ENCODE data around the gene SLC16A9.

DNA sequence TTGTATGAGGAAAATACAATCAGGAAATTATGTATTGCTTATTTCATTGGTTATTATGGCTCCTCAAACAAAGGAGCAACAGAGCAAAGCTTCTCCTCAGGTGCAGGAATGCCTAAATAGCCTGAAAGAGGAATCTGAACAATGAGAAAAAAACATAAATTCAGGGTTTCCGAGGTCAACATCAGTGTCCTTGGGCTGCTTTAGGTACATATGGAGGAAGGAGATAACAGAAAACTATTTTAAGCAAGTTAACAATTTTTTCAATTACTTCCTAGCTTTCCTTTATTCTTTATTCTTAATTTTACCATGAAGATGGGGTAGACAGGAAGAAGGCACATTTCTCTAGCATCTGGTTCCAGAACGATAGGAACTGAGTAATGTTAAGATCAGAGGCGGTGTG, 14.0 kb downstream of the SLC16A9 start:
- TF ChIP-seq YY1 (IDR thresholded peaks at IDR 0.05; ENCODE audit: insufficient read depth, insufficient read length) (no peak), ZNF274 (IDR thresholded peaks at IDR 0.05; ENCODE audit: low read depth, low read length) (no peak), SUZ12 (IDR thresholded peaks at IDR 0.05; ENCODE audit: extremely low read depth, insufficient read depth, insufficient read length) (no peak)

Measured in NT2/D1 (cell line).